Naive thymus-derived CD4-positive, alpha-beta T cell (primary cell): Measurements from ENCODE around the gene CNDP2. TPM values are rescaled to one million over a fixed set of nuclear protein-coding genes. Genes with fewer than 3 reads are reported as not detected.
A peak's percentile ranks its signal among the peaks of the same experiment; 100 is the strongest.

Experiments used
- ATAC-seq: fragments of 150-1000 bp; cut with Tn5 transposase; 2 replicates; pipeline ENCODE4 v1.10.0; 2021; ENCODE audit warnings: mild to moderate bottlenecking, moderate library complexity
- CTCF ChIA-PET: fragments of 350-600 bp; sonication (Branson Sonifier 250); formaldehyde crosslinking; loops from one replicate; lab custom pipeline; 2021; ENCODE audit warnings: antibody characterized with exemption; lab: Charles Lee
- POLR2A ChIA-PET: fragments of 350-600 bp; sonication (Branson Sonifier 250); formaldehyde crosslinking; loops from one replicate; lab custom pipeline; 2021; ENCODE audit warnings: antibody characterized with exemption, inconsistent platforms; lab: Charles Lee
- DNase-seq, 9 donors: peaks; one replicate each; pipeline versions ENCODE4 v3.0.0 to v3.0.0-alpha.2; 2020 to 2022; ENCODE audit warnings: mixed read lengths in 1 of 9
- H3K27ac ChIP-seq: one replicate; pipeline ENCODE4 v1.7.0; 2013; ENCODE audit warnings: mild to moderate bottlenecking, low read depth, low read length, moderate library complexity
- H3K27me3 ChIP-seq, 2 donors: one replicate each; pipeline ENCODE4 v1.7.0; 2013; ENCODE audit warnings: low read length in 2 of 2, mild to moderate bottlenecking in 2 of 2, moderate library complexity in 2 of 2; ENCODE audit not compliant: control insufficient read depth in 2 of 2, insufficient read depth in 2 of 2
- H3K36me3 ChIP-seq, 3 experiments: 1 replicate in 2 of 3; 2 replicates in 1 of 3; pipeline ENCODE4 v1.7.0; 2013; ENCODE audit warnings: low read length in 3 of 3, mild to moderate bottlenecking in 3 of 3, moderate library complexity in 1 of 3; ENCODE audit not compliant: insufficient read depth in 3 of 3, control insufficient read depth in 2 of 3
- H3K4me1 ChIP-seq, 2 donors: one replicate each; pipeline ENCODE4 v1.7.0; 2013; ENCODE audit warnings: low read length in 2 of 2, mild to moderate bottlenecking in 2 of 2, moderate library complexity in 1 of 2; ENCODE audit not compliant: control insufficient read depth in 2 of 2, insufficient read depth in 2 of 2
- H3K4me3 ChIP-seq: 2 replicates; pipeline ENCODE4 v1.7.0; 2013; ENCODE audit warnings: mild to moderate bottlenecking, low read length
- H3K9me3 ChIP-seq, 3 experiments: 1 replicate in 2 of 3; 2 replicates in 1 of 3; pipeline ENCODE4 v1.7.0; 2013; ENCODE audit warnings: low read length in 3 of 3; ENCODE audit not compliant: control insufficient read depth in 2 of 3
- H3K27ac Mint-ChIP-seq, 9 donors: one replicate each; pipeline ENCODE4 v1.8.0; 2020 to 2022; ENCODE audit warnings: mixed read lengths in 9 of 9, mild to moderate bottlenecking in 8 of 9, moderate library complexity in 5 of 9, inconsistent platforms in 2 of 9
- H3K27me3 Mint-ChIP-seq, 5 donors: one replicate each; pipeline ENCODE4 v1.8.0; 2021 to 2022; ENCODE audit warnings: mixed read lengths in 5 of 5, mild to moderate bottlenecking in 1 of 5
- H3K36me3 Mint-ChIP-seq, 5 donors: one replicate each; pipeline ENCODE4 v1.8.0; 2020 to 2022; ENCODE audit warnings: mixed read lengths in 5 of 5, mild to moderate bottlenecking in 3 of 5, inconsistent platforms in 1 of 5
- H3K4me1 Mint-ChIP-seq, 7 donors: one replicate each; pipeline ENCODE4 v1.8.0; 2020 to 2022; ENCODE audit warnings: mixed read lengths in 7 of 7, mild to moderate bottlenecking in 3 of 7, inconsistent platforms in 1 of 7
- H3K4me3 Mint-ChIP-seq, 10 donors: one replicate each; pipeline ENCODE4 v1.8.0; 2020 to 2022; ENCODE audit warnings: mild to moderate bottlenecking in 10 of 10, mixed read lengths in 10 of 10, moderate library complexity in 6 of 10, inconsistent platforms in 2 of 10
- H3K9me3 Mint-ChIP-seq, 11 donors: one replicate each; pipeline ENCODE4 v1.8.0; 2020 to 2022; ENCODE audit warnings: mixed read lengths in 11 of 11, mild to moderate bottlenecking in 4 of 11, inconsistent platforms in 1 of 11, moderate library complexity in 1 of 11
- intact Hi-C, 2 donors: fragments of 100-400 bp; cut with micrococcal nuclease; formaldehyde crosslinking; loops; one replicate each; pipeline ENCODE4 v1.15.1; 2023
- polyA plus RNA-seq, 2 donors: library from polyadenylated mRNA; unstranded; fragments of 300-500 nt; fragmentation: Illumina TruSeq; gene quantifications; one replicate each; pipeline ENCODE4 v1.2.3, GENCODE V29; 2021
- total RNA-seq, 6 experiments: library from RNA in 5 of 6; stranded (reverse) in 5 of 6; gene quantifications; 1 replicate in 5 of 6; 2 replicates in 1 of 6; pipeline ENCODE4 v1.2.3 and lab custom pipeline; 2021 to 2026

CNDP2 gene
- total and polyA plus RNA-seq, 7 experiments from 2014 or later = 87.7 to 169 (median 141) TPM

- H3K27me3 ChIP-seq = no peaks in the 10 kb centered on the region
- H3K27me3 Mint-ChIP-seq = no peaks in the 10 kb centered on the region
- ChIA-PET POLR2A (no interaction called here), CTCF (no interaction called here)
- no peak overlapping the region for H3K27ac ChIP-seq
- H3K9me3 ChIP-seq = no peaks in the 10 kb centered on the region
- H3K36me3 ChIP-seq = peaks cover 0 to 95% (median 22%) of the 10 kb centered on the region in 3 experiments
- H3K4me3 Mint-ChIP-seq = no peak overlapping the region
- peaks cover 0 to 7% (median 0%) of the 10 kb centered on the region in 7 donors for H3K4me1 Mint-ChIP-seq
- no peak for DNase-seq
- H3K36me3 Mint-ChIP-seq = peaks cover 14 to 74% (median 46%) of the 10 kb centered on the region in 5 donors
- no peak overlapping the region for H3K27ac Mint-ChIP-seq
- ATAC-seq = no peak
- no peak overlapping the region for H3K4me3 ChIP-seq
- no peaks in the 10 kb centered on the region for H3K4me1 ChIP-seq
- intact Hi-C loops = no loop called here
- H3K9me3 Mint-ChIP-seq = no peaks in the 10 kb centered on the region
These were observed 20.4 kb downstream of the CNDP2 start for GRCh38 chr18:74516271-74517235.

GRCh38 chr18:74517236-74517630, 21.1 kb downstream of the CNDP2 start:
- Mint-ChIP-seq H3K27ac (no peak overlapping the region), H3K4me1 (peaks cover 0 to 7% (median 0%) of the 10 kb centered on the region in 7 donors), H3K36me3 (peaks cover 14 to 78% (median 46%) of the 10 kb centered on the region in 5 donors), H3K9me3 (no peaks in the 10 kb centered on the region), H3K4me3 (no peak overlapping the region), H3K27me3 (no peaks in the 10 kb centered on the region)
- Histone ChIP-seq H3K27ac (no peak overlapping the region), H3K4me3 (no peak overlapping the region), H3K9me3 (no peaks in the 10 kb centered on the region), H3K36me3 (peaks cover 0 to 92% (median 22%) of the 10 kb centered on the region in 3 experiments), H3K4me1 (no peaks in the 10 kb centered on the region), H3K27me3 (no peaks in the 10 kb centered on the region)
- intact Hi-C loops = no loop called here
- CTCF ChIA-PET = no interaction called here
- POLR2A ChIA-PET = no interaction called here
- DNase-seq = no peak
- ATAC-seq = no peak

GRCh38 chr18:74518456-74519295, 22.5 kb downstream of the CNDP2 start:
- peak overlapping the region in 2 of 9 donors; percentile 37 to 72 for H3K27ac Mint-ChIP-seq
- Histone ChIP-seq H3K27me3 (no peaks in the 10 kb centered on the region), H3K4me1 (no peaks in the 10 kb centered on the region), H3K9me3 (no peaks in the 10 kb centered on the region), H3K4me3 (no peak overlapping the region), H3K36me3 (peaks cover 0 to 78% (median 22%) of the 10 kb centered on the region in 3 experiments), H3K27ac (no peak overlapping the region)
- intact Hi-C loops = no loop called here
- peaks cover 14 to 72% (median 43%) of the 10 kb centered on the region in 5 donors for H3K36me3 Mint-ChIP-seq
- no peaks in the 10 kb centered on the region for H3K9me3 Mint-ChIP-seq
- peaks cover 0 to 6% (median 0%) of the 10 kb centered on the region in 7 donors for H3K4me1 Mint-ChIP-seq
- no peak for ATAC-seq
- no peak for DNase-seq
- CTCF ChIA-PET = no interaction called here
- no peak overlapping the region for H3K4me3 Mint-ChIP-seq
- POLR2A ChIA-PET = no interaction called here
- no peaks in the 10 kb centered on the region for H3K27me3 Mint-ChIP-seq

- POLR2A ChIA-PET = no interaction called here
- Histone ChIP-seq H3K4me1 (no peaks in the 10 kb centered on the region), H3K27ac (no peak overlapping the region), H3K9me3 (no peaks in the 10 kb centered on the region), H3K27me3 (no peaks in the 10 kb centered on the region), H3K36me3 (peaks cover 0 to 72% (median 20%) of the 10 kb centered on the region in 3 experiments), H3K4me3 (no peak overlapping the region)
- H3K4me3 Mint-ChIP-seq = peak overlapping the region in 1 of 10 donors; percentile 20
- peaks cover 0 to 6% (median 0%) of the 10 kb centered on the region in 7 donors for H3K4me1 Mint-ChIP-seq
- CTCF ChIA-PET = no interaction called here
- ATAC-seq (no peak), DNase-seq (no peak)
- H3K27ac Mint-ChIP-seq = peak overlapping the region in 2 of 9 donors; percentile 33 to 37
- intact Hi-C loops = no loop called here
- H3K27me3 Mint-ChIP-seq = no peaks in the 10 kb centered on the region
- no peaks in the 10 kb centered on the region for H3K9me3 Mint-ChIP-seq
- H3K36me3 Mint-ChIP-seq = peaks cover 14 to 71% (median 43%) of the 10 kb centered on the region in 5 donors
These were observed 23.3 kb downstream of the CNDP2 start for GRCh38 chr18:74519320-74520095.

- peaks cover 0 to 64% (median 15%) of the 10 kb centered on the region in 3 experiments for H3K36me3 ChIP-seq
- H3K4me3 ChIP-seq = no peak overlapping the region
- H3K4me1 Mint-ChIP-seq = peaks cover 0 to 6% (median 0%) of the 10 kb centered on the region in 7 donors
- H3K27ac Mint-ChIP-seq = peak overlapping the region in 1 of 9 donors; percentile 5
- intact Hi-C loops = no loop called here
- H3K4me1 ChIP-seq = no peaks in the 10 kb centered on the region
- no peak for DNase-seq
- H3K4me3 Mint-ChIP-seq = peak overlapping the region in 1 of 10 donors; percentile 20
- no peaks in the 10 kb centered on the region for H3K27me3 ChIP-seq
- H3K9me3 Mint-ChIP-seq = no peaks in the 10 kb centered on the region
- no peak overlapping the region for H3K27ac ChIP-seq
- ChIA-PET POLR2A (no interaction called here), CTCF (no interaction called here)
- no peaks in the 10 kb centered on the region for H3K27me3 Mint-ChIP-seq
- no peak for ATAC-seq
- no peaks in the 10 kb centered on the region for H3K9me3 ChIP-seq
- H3K36me3 Mint-ChIP-seq = peaks cover 14 to 63% (median 39%) of the 10 kb centered on the region in 5 donors
These were observed 24.1 kb downstream of the CNDP2 start for GRCh38 chr18:74520096-74520833.
